Effector memory CD8-positive, alpha-beta T cell (primary cell): Measurements from ENCODE around the gene LAMB1.
"Not testable (repeated sequence)": the region's sequence is repeated elsewhere in the genome, so short reads cannot be mapped to it uniquely, and the experiment has no call there.

Source experiments
- ATAC-seq: fragments of 150-1000 bp; cut with Tn5 transposase; replicated peaks from 2 replicates; pipeline ENCODE4 v1.10.0; 2021; ENCODE audit warnings: mild to moderate bottlenecking, moderate library complexity
- DNase-seq, 3 experiments: peaks; one replicate each; pipeline ENCODE4 v3.0.0; 2021
- H3K27ac Mint-ChIP-seq, 2 donors: one replicate each; pipeline ENCODE4 v1.8.0; 2022; ENCODE audit warnings: mild to moderate bottlenecking in 2 of 2, mixed read lengths in 2 of 2, moderate library complexity in 2 of 2
- H3K27me3 Mint-ChIP-seq, 2 donors: one replicate each; pipeline ENCODE4 v1.8.0; 2022; ENCODE audit warnings: mixed read lengths in 2 of 2
- H3K36me3 Mint-ChIP-seq: one replicate; pipeline ENCODE4 v1.8.0; 2022; ENCODE audit warnings: mild to moderate bottlenecking, moderate library complexity, mixed read lengths; ENCODE audit not compliant: insufficient read depth
- H3K4me1 Mint-ChIP-seq, 2 donors: one replicate each; pipeline ENCODE4 v1.8.0; 2022; ENCODE audit warnings: low read depth in 2 of 2, mixed read lengths in 2 of 2
- H3K4me3 Mint-ChIP-seq, 2 donors: one replicate each; pipeline ENCODE4 v1.8.0; 2022; ENCODE audit warnings: mild to moderate bottlenecking in 2 of 2, mixed read lengths in 2 of 2, moderate library complexity in 2 of 2
- H3K9me3 Mint-ChIP-seq, 2 donors: one replicate each; pipeline ENCODE4 v1.8.0; 2022; ENCODE audit warnings: mixed read lengths in 2 of 2

Gene LAMB1

GRCh38 chr7:107938456-107939250, 64.3 kb downstream of the LAMB1 start:
- Mint-ChIP-seq H3K36me3 (peaks cover 3% of the 10 kb centered on the region), H3K9me3 (no peaks in the 10 kb centered on the region), H3K27ac (no peak overlapping the region), H3K27me3 (no peaks in the 10 kb centered on the region), H3K4me3 (no peak overlapping the region), H3K4me1 (no peaks in the 10 kb centered on the region)
- no peak for ATAC-seq
- no peak for DNase-seq

GRCh38 chr7:107937531-107937930, 65.4 kb downstream of the LAMB1 start:
- Mint-ChIP-seq H3K36me3 (peaks cover 5% of the 10 kb centered on the region), H3K27ac (no peak overlapping the region), H3K4me3 (no peak overlapping the region), H3K9me3 (no peaks in the 10 kb centered on the region), H3K27me3 (no peaks in the 10 kb centered on the region), H3K4me1 (no peaks in the 10 kb centered on the region)
- DNase-seq (no peak), ATAC-seq (no peak)

- no peak overlapping the region for H3K27ac Mint-ChIP-seq
- ATAC-seq, result no peak
- H3K4me1 Mint-ChIP-seq, result no peaks in the 10 kb centered on the region
- DNase-seq, result no peak
- no peak overlapping the region for H3K4me3 Mint-ChIP-seq
- peaks cover 5% of the 10 kb centered on the region for H3K36me3 Mint-ChIP-seq
- H3K9me3 Mint-ChIP-seq, result no peaks in the 10 kb centered on the region
- H3K27me3 Mint-ChIP-seq, result no peaks in the 10 kb centered on the region
Observed at GRCh38 chr7:107936312-107936711, 66.6 kb downstream of the LAMB1 start.

GRCh38 chr7:107934991-107935770, 67.8 kb downstream of the LAMB1 start:
- H3K27me3 Mint-ChIP-seq, result no peaks in the 10 kb centered on the region
- ATAC-seq (no peak), DNase-seq (no peak)
- no peak overlapping the region for H3K27ac Mint-ChIP-seq
- H3K36me3 Mint-ChIP-seq, result peaks cover 5% of the 10 kb centered on the region
- H3K4me1 Mint-ChIP-seq, result no peaks in the 10 kb centered on the region
- H3K4me3 Mint-ChIP-seq, result no peak overlapping the region
- no peaks in the 10 kb centered on the region for H3K9me3 Mint-ChIP-seq

- H3K27ac Mint-ChIP-seq, result peak overlapping the region in 1 of 2 donors; percentile 47
- DNase-seq (no peak), ATAC-seq (no peak)
- no peak overlapping the region for H3K4me3 Mint-ChIP-seq
- H3K27me3 Mint-ChIP-seq, result no peaks in the 10 kb centered on the region
- H3K9me3 Mint-ChIP-seq, result no peaks in the 10 kb centered on the region
- no peaks in the 10 kb centered on the region for H3K4me1 Mint-ChIP-seq
- H3K36me3 Mint-ChIP-seq, result peaks cover 2% of the 10 kb centered on the region
Observed at GRCh38 chr7:107933386-107934013, 69.5 kb downstream of the LAMB1 start.

GRCh38 chr7:107932805-107933204, 70.2 kb downstream of the LAMB1 start:
- Mint-ChIP-seq H3K4me3 (no peak overlapping the region), H3K4me1 (no peaks in the 10 kb centered on the region), H3K9me3 (no peaks in the 10 kb centered on the region), H3K27me3 (no peaks in the 10 kb centered on the region), H3K27ac (peak overlapping the region; percentile 33 to 47), H3K36me3 (peaks cover 2% of the 10 kb centered on the region)
- DNase-seq, result no peak
- no peak for ATAC-seq

GRCh38 chr7:107931740-107932515, 71.0 kb downstream of the LAMB1 start:
- no peak overlapping the region for H3K27ac Mint-ChIP-seq
- no peaks in the 10 kb centered on the region for H3K27me3 Mint-ChIP-seq
- H3K4me1 Mint-ChIP-seq, result no peaks in the 10 kb centered on the region
- DNase-seq (no peak), ATAC-seq (no peak)
- H3K4me3 Mint-ChIP-seq, result no peak overlapping the region
- H3K9me3 Mint-ChIP-seq, result no peaks in the 10 kb centered on the region
- peaks cover 8% of the 10 kb centered on the region for H3K36me3 Mint-ChIP-seq

- DNase-seq (no peak), ATAC-seq (no peak)
- H3K27ac Mint-ChIP-seq, result no peak overlapping the region
- peaks cover 5 to 8% of the 10 kb centered on the region in 2 donors for H3K4me1 Mint-ChIP-seq
- H3K36me3 Mint-ChIP-seq, result peaks cover 15% of the 10 kb centered on the region
- H3K27me3 Mint-ChIP-seq, result no peaks in the 10 kb centered on the region
- no peaks in the 10 kb centered on the region for H3K9me3 Mint-ChIP-seq
- H3K4me3 Mint-ChIP-seq, result no peak overlapping the region
Observed at GRCh38 chr7:107926481-107926880, 76.5 kb downstream of the LAMB1 start.

GRCh38 chr7:107924841-107925504, 78.0 kb downstream of the LAMB1 start:
- Mint-ChIP-seq H3K4me1 (peaks cover 5 to 8% of the 10 kb centered on the region in 2 donors), H3K36me3 (peaks cover 30% of the 10 kb centered on the region), H3K27ac (no peak overlapping the region), H3K9me3 (no peaks in the 10 kb centered on the region), H3K27me3 (no peaks in the 10 kb centered on the region), H3K4me3 (no peak overlapping the region)
- ATAC-seq, result peak; percentile 51
- DNase-seq, result no peak

GRCh38 chr7:107922886-107923285, 80.1 kb downstream of the LAMB1 start:
- Mint-ChIP-seq H3K4me1 (peaks cover 5 to 8% of the 10 kb centered on the region in 2 donors), H3K36me3 (peaks cover 49% of the 10 kb centered on the region), H3K27ac (peak overlapping the region; percentile 13 to 29), H3K9me3 (no peaks in the 10 kb centered on the region), H3K27me3 (no peaks in the 10 kb centered on the region), H3K4me3 (no peak overlapping the region)
- DNase-seq (no peak), ATAC-seq (no peak)

- peaks cover 53% of the 10 kb centered on the region for H3K36me3 Mint-ChIP-seq
- H3K27me3 Mint-ChIP-seq, H3K9me3 Mint-ChIP-seq, ATAC-seq, H3K27ac Mint-ChIP-seq, H3K4me1 Mint-ChIP-seq, H3K4me3 Mint-ChIP-seq, DNase-seq: not testable (repeated sequence)
Observed at GRCh38 chr7:107921826-107922225, 81.1 kb downstream of the LAMB1 start.

- DNase-seq, result no peak
- no peak overlapping the region for H3K4me3 Mint-ChIP-seq
- peak overlapping the region in 1 of 2 donors; percentile 55 for H3K27ac Mint-ChIP-seq
- no peaks in the 10 kb centered on the region for H3K9me3 Mint-ChIP-seq
- H3K27me3 Mint-ChIP-seq, result no peaks in the 10 kb centered on the region
- peaks cover 5 to 8% of the 10 kb centered on the region in 2 donors for H3K4me1 Mint-ChIP-seq
- peak; percentile 52 for ATAC-seq
- peaks cover 68% of the 10 kb centered on the region for H3K36me3 Mint-ChIP-seq
Observed at GRCh38 chr7:107920048-107920772, 82.8 kb downstream of the LAMB1 start.
